NCI-H2227 treated with DMSO at 0.1 percent for 48 hours (cell line): ENCODE data around the gene ABHD2.
"Not testable (repeated sequence)": the region's sequence is repeated elsewhere in the genome, so short reads cannot be mapped to it uniquely, and the experiment has no call there.

Experiments used
- DNase-seq: peaks from one replicate; lab custom pipeline; 2025; lab: John Stamatoyannopoulos, UW

ABHD2 gene

DNA sequence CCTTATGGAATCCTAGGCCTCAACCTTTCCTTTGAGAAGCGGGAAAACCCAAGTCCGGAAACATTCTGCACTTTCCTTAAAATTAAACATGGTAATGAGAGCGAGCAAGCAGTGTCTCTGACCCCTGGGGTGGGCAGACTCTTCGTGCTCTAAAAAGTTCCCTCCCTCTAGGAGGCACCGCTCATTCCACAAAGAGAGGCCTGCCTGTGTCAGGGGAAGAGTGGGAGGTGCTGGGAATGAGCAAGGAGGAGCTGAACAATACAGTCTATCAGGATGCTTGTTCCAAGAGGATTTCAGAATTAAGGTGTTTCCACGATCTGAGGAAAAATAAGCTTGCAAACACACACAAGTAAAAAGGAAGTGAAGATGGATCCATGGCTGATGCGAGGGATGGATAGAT lies 139.2 kb downstream of the ABHD2 start:
- no peak for DNase-seq

DNA sequence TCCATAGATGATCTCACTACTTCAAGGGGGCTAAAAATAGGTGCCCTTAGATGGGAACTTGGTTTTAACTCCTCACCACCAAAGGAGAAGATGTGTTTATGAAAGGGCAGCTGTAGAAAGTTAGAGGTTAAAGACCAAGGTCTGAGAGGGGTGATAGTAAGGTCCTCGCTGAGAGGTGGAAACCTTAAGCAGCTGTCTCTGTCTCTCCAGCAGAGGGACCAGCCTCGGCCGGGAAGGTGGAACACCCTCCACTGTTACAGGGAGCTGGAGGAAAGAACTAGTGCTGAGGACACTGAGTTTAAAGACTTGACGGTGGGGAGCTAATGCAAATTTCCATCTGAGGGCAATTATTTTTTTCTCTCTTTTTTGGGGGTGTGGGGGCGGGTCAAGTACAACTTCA lies 142.0 kb downstream of the ABHD2 start:
- no peak for DNase-seq

DNA sequence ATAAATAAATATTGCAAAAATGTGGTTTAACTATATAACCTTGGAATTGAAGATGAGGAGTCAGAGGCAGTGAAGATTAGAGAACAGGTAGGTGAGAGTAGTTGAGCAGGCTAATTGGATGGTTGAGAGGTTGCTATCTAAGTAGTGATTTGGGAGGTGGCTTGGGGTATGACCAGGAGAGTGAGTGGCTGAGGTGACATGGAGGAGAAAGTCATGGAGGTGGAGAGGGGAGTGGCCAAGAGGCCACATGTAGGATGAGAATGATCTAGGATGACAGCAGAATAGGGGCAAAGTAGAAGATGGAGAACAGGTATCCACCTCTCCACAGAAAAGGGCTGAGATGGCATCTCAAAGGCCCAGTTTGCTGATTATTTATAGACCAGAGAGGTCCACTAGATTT lies 143.6 kb downstream of the ABHD2 start:
- DNase-seq: no peak

DNA sequence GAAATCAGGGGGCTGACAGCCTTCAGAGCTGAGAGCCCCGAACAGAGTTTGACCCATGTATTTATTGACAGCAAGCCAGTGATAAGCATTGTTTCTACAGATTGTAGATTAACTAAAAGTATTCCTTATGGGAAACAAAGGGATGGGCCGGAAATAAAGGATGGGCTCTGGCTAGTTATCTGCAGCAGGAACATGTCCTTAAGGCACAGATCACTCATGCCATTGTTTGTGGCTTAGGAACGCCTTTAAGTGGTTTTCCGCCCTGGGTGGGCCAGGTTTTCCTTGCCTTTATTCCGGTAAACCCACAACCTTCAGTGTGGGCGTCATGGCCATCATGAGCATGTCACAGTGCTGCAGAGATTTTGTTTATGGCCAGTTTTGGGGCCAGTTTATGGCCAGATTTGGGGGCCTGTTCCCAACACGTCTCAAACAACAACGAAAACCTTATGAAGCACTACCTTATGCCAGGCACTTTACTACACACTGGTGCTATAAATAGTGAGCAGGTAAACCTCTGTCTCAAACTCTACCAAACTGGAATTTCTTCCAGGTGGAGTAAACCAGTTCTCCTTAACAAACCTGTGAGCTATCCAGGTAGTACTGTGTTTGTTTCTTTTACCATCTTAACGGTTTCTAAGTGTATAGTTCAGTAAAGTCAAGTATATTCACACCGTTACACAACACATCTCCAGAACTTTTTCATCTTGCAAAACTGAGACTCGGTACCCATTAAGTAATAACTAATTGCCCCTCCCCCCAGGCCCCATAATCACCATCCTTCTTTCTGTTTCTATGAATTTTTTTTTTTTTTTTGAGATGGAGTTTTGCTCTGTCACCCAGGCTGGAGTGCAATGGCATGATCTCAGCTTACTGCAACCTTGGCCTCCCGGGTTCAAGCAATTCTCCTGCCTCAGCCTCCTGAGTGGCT lies 151.9 kb downstream of the ABHD2 start:
- not testable (repeated sequence) for DNase-seq

DNA sequence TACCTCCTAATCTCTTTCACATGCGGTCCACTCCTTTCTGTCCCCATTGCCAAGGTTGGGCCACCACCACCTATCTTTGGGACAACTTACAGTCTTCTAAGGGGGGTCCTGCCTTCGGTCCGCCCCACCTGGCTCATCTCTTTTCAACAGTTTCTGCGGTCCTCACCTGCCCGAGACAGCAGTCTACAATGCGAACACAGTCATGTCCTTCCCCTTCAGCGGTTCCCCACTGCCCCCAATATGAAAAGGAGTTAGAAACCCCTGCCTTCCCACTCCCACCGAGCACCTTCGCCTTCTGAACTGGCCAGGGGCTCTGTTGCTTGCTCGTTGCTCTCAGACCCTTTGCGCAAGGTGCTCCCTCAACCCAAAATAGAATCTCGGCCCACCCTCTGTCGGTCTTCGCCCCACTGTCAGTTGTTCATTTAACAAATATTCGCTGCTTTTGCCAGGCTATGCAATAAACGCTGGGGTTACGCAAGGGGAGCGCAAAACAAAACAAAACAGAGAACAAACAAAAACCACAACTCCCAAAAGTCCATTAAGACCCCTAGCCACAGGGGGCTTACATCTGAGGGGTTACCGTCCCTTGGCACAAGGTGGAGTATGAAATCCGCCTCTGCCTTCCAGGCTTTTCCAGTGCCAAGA lies 154.9 kb downstream of the ABHD2 start:
- no peak for DNase-seq

DNA sequence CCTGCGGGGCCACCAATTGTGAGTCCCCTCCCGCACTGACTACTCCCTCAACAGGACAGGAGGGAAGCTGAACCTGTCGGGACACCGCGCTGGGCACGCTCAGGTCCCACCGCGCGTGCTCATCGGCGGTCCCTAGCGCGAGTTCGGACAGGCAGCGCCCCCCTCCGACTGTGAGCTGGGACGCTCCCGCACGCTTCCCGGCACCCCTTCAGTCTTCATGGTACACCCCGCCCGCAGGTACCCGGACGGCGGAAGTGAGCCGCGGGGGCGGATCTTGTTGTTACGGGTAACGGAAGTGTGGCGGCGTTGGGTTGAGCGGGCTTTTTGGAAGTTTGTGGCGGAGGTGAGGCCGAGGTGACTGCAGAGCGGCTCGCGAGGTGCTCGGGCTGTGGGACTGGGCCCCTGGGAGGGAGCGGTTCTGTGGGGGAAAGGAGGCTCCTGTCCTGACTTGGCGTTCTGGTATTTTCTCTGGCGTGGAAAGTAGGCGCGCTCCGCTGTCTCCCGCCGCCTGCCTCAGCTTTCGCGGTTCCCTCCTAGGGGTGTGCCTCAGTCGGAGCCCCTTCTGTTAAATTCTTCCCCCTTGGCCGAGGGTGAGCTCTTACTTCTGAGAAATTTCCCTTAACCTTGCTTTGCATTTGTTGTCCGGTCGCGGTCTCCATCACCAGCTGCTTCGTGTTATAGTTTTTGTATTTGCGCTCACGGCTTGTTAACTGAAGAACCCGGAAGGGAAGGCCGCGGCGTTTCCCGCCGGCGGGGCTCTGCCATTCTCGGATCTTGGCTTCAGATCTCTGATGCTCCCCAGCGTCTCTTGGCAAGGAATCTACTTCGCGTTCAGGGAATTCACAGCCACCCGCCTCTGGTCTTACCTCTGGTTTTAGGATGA lies 155.7 kb downstream of the ABHD2 start, which contains the start of gene FANCI:
FANCI (plus strand) TSS at position 289 of the 883 bp plus-strand sequence. CDS start 3,669 bp downstream, outside the sequence.
- DNase-seq: peak; percentile 86

DNA sequence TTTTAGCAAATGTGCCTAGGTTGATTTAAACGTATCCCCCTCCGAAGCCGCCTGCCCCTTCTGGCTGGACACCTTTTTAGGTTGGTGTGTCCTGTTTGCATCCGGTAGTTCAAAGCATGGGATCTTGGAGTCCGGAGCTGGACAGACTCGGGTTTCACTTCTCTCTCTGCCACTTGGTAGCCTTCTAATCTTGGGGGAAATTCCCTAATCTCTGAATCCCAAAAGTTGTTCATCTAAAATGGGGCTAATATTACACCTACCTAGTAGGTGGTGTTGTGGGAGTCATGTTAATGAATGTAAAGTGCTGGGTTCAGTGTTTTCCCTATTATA lies 156.3 kb downstream of the ABHD2 start:
- DNase-seq: peak; percentile 36

DNA sequence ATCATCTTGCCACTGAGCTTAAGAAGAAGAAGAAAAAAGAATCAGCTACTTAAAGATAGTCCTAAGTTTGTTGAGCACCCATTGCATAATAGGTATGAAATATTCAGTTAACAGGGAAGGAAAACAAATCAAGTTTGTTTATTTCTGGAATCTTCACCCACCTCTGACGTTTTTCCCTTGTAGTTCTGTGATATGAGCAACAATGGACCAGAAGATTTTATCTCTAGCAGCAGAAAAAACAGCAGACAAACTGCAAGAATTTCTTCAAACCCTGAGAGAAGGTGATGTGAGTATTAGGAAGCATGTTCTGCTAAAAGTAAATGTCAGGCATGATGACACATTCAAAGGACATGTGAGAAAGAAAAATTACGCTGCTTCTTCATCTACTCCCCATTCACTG lies 159.2 kb downstream of the ABHD2 start:
- DNase-seq: no peak

DNA sequence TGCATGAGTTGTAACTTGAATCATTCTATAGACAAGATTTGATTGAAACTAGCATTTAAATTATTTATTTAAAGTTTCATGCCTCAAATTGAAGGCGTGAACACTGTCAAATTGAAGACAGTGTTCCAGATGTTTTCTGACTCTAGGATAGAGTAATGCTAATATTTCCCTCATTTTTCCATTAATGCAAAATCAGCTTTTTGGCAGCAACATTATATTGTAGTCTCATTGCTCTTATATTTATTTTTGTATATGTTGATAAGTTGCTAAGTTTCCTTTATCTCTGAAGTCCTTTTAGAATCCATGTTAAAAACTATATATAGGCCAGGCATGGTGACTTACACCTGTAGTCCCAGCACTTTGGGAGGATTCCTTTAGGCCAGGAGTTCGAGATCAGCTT lies 160.3 kb downstream of the ABHD2 start:
- DNase-seq: no peak

DNA sequence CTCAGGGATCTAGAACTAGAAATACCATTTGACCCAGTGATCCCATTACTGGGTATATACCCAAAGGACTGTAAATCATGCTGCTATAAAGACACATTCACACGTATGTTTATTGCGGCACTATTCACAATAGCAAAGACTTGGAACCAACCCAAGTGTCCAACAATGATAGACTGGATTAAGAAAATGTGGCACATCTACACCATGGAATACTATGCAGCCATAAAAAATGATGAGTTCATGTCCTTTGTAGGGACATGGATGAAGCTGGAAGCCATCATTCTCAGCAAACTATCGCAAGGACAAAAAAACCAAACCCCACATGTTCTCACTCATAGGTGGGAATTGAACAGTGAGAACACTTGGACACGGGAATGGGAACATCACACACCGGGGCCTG lies 161.9 kb downstream of the ABHD2 start:
- not testable (repeated sequence) for DNase-seq
